Measurements from ENCODE around the gene LDB3.
A peak's percentile ranks its signal among the peaks of the same experiment; 100 is the strongest.

Gene LDB3

DNA sequence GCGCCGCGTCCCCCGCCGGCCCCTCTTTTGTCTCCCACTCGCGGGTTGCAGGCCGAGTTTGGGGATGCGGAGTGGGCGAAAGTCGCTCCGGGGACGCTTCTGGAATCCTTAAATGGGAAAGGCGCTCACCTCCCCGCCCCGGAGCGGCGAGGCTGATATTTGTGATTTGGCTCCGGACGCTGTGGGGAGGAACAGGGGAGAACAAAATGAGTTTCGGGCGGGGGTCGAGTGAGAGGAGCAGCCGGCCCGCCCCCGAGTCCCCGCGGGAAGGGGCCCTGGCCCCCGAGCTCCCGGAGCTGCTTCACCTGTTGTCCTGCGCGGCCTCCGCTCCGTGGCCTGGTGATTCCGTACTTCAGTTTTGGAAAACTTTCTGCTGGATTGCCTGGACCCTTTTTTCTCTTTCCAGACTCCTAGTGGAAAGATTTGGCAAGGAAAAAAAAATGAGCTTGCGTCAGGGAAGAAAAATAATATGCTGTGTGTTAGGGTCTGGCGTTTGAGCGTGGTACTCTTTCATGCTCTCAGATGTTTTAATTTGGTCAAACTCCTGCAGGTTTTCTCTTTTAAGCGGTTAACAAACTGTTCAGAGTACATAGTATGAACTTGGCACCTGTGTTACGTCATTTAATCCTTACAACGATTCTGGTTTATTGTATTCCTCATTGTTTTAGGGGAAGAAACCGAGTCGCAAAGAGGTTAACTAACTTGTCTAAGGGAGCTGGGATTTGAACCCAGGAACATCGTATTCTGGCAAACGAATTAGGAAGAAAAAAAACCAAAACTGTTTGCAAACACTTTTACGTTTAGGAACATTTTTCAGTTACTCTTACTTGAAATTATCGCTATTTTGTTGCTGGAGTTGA, 89.0 kb downstream of the LDB3 start:
- peak; percentile 25 for DNase-seq (ENCODE audit: extremely low spot score)
- TF ChIP-seq ARNT (IDR thresholded peaks at IDR 0.05) (no peak), TARDBP (IDR thresholded peaks at IDR 0.05) (no peak), FOXA1 (IDR thresholded peaks at IDR 0.05) (no peak), ZNF384 (IDR thresholded peaks at IDR 0.05) (peak; percentile 61), NFRKB (IDR thresholded peaks at IDR 0.05) (no peak)
- POLR2A ChIA-PET: interaction anchor here (0.5 to 3.7 kb wide), 12 partner anchors 9 to 779 kb away, joined by 3 to 62 read pairs (median 4); no protein-coding TSS in a partner anchor
- CTCF ChIA-PET: interaction anchor here (0.6 to 1.7 kb wide), 10 partner anchors 8 to 127 kb away, joined by 3 to 7 read pairs (median 4); no protein-coding TSS in a partner anchor

DNA sequence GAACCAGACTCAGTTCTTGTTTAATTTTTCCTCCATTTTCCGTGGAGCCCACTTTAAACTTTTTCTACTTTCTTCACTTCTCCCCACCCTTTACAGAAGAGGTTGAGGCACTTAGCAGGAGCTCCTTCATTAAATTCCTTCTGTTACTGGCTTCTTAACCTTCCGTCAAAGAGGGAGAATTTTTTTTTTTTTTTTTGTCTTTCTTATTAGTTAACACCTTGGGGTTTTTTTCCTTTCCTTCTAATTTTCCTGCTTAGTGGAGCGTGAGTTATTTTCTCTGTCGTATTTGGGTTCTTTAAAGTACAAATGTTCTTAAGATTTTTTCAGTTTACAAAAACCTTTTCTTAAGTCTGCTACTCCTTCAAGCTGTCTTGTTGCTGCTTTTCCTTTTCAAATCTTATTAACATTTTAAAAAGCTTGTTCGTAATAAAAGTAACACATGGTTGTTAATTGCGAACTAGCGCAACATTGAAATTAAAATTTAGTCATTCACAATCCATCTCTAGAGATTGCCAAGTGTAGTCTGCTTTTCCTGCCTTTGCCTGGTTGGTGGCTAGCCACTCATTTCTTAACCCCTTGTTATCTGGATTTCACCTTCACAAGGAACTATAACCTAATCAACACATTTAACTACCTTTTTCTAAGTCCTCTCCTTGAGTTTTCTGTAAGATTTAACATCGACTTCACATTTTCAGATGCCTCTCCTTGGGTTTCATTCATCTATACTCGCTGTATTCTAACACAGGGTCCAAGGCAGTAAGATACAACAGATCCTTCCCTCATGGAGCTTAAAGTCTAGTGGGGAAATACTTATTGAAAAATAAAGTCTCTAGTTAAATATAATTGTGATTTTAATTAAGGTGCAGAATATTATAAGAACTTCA, 90.1 kb downstream of the LDB3 start:
- TF ChIP-seq ZNF384 (IDR thresholded peaks at IDR 0.05): no peak
- TF ChIP-seq BHLHE40 (IDR thresholded peaks at IDR 0.05; ENCODE audit: borderline replicate concordance): no peak
- no peak for TF ChIP-seq NFRKB (IDR thresholded peaks at IDR 0.05)
- TF ChIP-seq SP1 (IDR thresholded peaks at IDR 0.05): no peak
- no peak for TF ChIP-seq L3MBTL2 (conservative IDR thresholded peaks at IDR 0.05)
- TF ChIP-seq FOXK2 (IDR thresholded peaks at IDR 0.05): no peak
- no peak for TF ChIP-seq HDGF (IDR thresholded peaks at IDR 0.05; ENCODE audit: borderline replicate concordance)
- TF ChIP-seq ARNT (IDR thresholded peaks at IDR 0.05): no peak
- no peak for TF ChIP-seq FOXA1 (IDR thresholded peaks at IDR 0.05)
- no peak for TF ChIP-seq LEF1 (IDR thresholded peaks at IDR 0.05; ENCODE audit: borderline replicate concordance)
- TF ChIP-seq ELF4 (IDR thresholded peaks at IDR 0.05): no peak
- no peak for TF ChIP-seq FOXM1 (IDR thresholded peaks at IDR 0.05; ENCODE audit: borderline replicate concordance)
- no peak for TF ChIP-seq SUZ12 (IDR thresholded peaks at IDR 0.05)
- no peak for TF ChIP-seq TARDBP (IDR thresholded peaks at IDR 0.05)
- no peak for TF ChIP-seq CTBP1 (IDR thresholded peaks at IDR 0.05; ENCODE audit: borderline replicate concordance)
- TF ChIP-seq, protein P1, sequence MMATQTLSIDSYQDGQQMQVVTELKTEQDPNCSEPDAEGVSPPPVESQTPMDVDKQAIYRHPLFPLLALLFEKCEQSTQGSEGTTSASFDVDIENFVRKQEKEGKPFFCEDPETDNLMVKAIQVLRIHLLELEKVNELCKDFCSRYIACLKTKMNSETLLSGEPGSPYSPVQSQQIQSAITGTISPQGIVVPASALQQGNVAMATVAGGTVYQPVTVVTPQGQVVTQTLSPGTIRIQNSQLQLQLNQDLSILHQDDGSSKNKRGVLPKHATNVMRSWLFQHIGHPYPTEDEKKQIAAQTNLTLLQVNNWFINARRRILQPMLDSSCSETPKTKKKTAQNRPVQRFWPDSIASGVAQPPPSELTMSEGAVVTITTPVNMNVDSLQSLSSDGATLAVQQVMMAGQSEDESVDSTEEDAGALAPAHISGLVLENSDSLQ (IDR thresholded peaks at IDR 0.05): no peak
- no peak for DNase-seq (ENCODE audit: extremely low spot score)
- ChIA-PET POLR2A (interaction anchor here (0.9 to 3.7 kb wide), 8 partner anchors 9 to 108 kb away, joined by 3 to 62 read pairs (median 4); no protein-coding TSS in a partner anchor), CTCF (interaction anchor here (0.6 to 1.7 kb wide), 8 partner anchors 9 to 208 kb away, joined by 3 to 5 read pairs (median 3); no protein-coding TSS in a partner anchor)

DNA sequence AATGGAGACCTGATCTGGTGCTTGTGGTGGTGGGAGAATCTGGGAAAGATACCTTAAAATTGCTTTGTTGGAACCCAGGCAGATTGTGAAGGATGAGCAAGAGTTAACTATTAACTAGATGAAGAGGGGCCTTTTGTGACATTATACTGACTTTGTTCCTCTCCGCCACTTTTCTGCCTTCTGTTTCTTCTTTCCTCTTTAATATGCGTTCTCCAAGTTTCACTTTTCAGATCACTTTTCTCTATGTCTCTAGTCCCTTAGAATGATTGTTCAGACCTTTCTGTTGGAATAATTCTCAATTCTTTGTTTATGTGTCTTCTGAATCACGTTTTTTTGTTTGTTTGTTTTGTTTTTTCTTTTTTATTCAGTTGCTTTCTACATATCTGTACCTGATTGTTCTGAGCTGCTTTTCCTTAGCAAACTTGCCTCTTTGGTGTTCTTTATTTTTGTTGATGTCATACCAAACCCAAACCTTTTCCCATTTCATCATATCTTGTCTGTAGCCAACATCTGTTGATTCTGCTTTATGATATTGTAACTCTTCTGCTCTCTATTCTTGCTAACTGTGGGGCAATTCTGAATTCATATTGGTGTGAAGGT, 90.9 kb downstream of the LDB3 start:
- no peak for DNase-seq (ENCODE audit: extremely low spot score)
- TF ChIP-seq HDGF (IDR thresholded peaks at IDR 0.05; ENCODE audit: borderline replicate concordance): no peak
- TF ChIP-seq, protein P1 (IDR thresholded peaks at IDR 0.05): no peak
- ChIA-PET CTCF (interaction anchor here (1.0 to 1.7 kb wide), 3 partner anchors 10 to 140 kb away, joined by 3 to 5 read pairs (median 3); no protein-coding TSS in a partner anchor), POLR2A (interaction anchor here (0.9 to 1.3 kb wide), 2 partner anchors 26 to 35 kb away, joined by 3 read pairs; no protein-coding TSS in a partner anchor)

DNA sequence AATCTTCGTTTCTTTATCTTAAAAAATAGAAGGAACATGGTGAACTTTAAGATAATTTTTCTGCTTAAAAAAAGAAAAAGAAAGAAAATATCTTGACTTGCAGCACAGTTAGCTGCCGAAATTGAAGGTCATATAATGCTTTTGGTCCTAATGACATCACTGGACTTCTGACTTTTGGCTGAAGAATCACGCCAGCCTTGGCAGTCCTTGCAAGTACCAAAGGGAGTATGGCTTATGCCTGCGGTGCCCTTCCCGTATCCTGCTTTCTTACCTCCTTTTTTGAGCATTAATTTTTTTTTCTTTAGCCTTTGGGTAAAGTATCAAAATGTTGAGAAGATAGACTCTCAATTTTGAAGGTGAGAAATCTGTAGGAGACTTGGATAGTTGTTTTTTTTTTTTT, 95.1 kb downstream of the LDB3 start:
- DNase-seq (ENCODE audit: extremely low spot score): no peak
- ChIA-PET CTCF (no interaction called here), POLR2A (no interaction called here)
- TF ChIP-seq NFRKB (IDR thresholded peaks at IDR 0.05): no peak

DNA sequence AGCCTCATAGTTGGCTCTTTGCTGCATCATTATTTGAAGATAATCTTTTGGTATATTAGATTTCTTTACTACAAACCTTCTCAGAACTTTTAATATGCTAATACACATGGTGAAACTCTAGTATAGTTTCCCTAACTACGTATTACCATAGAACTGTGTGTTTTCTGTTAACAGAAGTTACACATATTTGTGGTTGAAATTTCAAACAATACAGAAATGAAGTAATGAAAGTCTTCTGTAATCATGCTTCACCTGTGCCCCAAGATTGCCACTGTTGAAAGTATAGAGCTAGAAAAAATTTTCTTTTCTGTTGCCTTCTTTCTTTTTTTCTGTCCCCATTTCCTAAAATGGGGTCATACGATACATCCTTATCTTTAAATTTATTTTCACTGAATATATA, 97.2 kb downstream of the LDB3 start:
- no peak for DNase-seq (ENCODE audit: extremely low spot score)
- CTCF ChIA-PET: no interaction called here
- POLR2A ChIA-PET: interaction anchor here (1.0 kb wide), 2 partner anchors 8 to 9 kb away, joined by 3 to 4 read pairs; partner anchors contain the start of gene BMPR1A
- TF ChIP-seq, protein P1 (IDR thresholded peaks at IDR 0.05): no peak
- no peak for TF ChIP-seq SP1 (IDR thresholded peaks at IDR 0.05)
- TF ChIP-seq TARDBP (IDR thresholded peaks at IDR 0.05): no peak
- no peak for TF ChIP-seq FOXM1 (IDR thresholded peaks at IDR 0.05; ENCODE audit: borderline replicate concordance)
- TF ChIP-seq FOXK2 (IDR thresholded peaks at IDR 0.05): no peak
- no peak for TF ChIP-seq NFRKB (IDR thresholded peaks at IDR 0.05)
- TF ChIP-seq ELF4 (IDR thresholded peaks at IDR 0.05): no peak
- TF ChIP-seq BHLHE40 (IDR thresholded peaks at IDR 0.05; ENCODE audit: borderline replicate concordance): no peak
- TF ChIP-seq L3MBTL2 (conservative IDR thresholded peaks at IDR 0.05): no peak

Measured in HEK293T (cell line).